ENCODE measurements around the gene TEKTIP1.
A peak's percentile ranks its signal among the peaks of the same experiment; 100 is the strongest.

Gene TEKTIP1

GRCh38 chr19:3499738-3500428, 39.1 kb upstream of the TEKTIP1 start:
- H3K9me3 ChIP-seq (ENCODE audit: control insufficient read depth in 2 of 2, low read length in 2 of 2) = no peaks in the 10 kb centered on the region
- H3K4me1 ChIP-seq (ENCODE audit: control insufficient read depth in 2 of 2, insufficient read depth in 2 of 2, low read length in 2 of 2) = peaks cover 5 to 13% of the 10 kb centered on the region in 2 donors
- peak overlapping the region; percentile 91 to 97 for H3K4me3 ChIP-seq (ENCODE audit: low read length in 2 of 2)
- peak overlapping the region; percentile 74 to 87 for H3K9ac ChIP-seq (ENCODE audit: low read depth in 1 of 2, low read length in 2 of 2)
- peak overlapping the region; percentile 90 to 91 for H3K27ac ChIP-seq (ENCODE audit: low read depth in 2 of 2, low read length in 2 of 2)
- no peaks in the 10 kb centered on the region for H3K27me3 ChIP-seq (ENCODE audit: control insufficient read depth in 2 of 2, insufficient read depth in 2 of 2, low read length in 2 of 2)
- peaks cover 2 to 11% of the 10 kb centered on the region in 2 donors for H3K36me3 ChIP-seq (ENCODE audit: control insufficient read depth in 2 of 2, insufficient read depth in 2 of 2, low read length in 2 of 2)

DNA sequence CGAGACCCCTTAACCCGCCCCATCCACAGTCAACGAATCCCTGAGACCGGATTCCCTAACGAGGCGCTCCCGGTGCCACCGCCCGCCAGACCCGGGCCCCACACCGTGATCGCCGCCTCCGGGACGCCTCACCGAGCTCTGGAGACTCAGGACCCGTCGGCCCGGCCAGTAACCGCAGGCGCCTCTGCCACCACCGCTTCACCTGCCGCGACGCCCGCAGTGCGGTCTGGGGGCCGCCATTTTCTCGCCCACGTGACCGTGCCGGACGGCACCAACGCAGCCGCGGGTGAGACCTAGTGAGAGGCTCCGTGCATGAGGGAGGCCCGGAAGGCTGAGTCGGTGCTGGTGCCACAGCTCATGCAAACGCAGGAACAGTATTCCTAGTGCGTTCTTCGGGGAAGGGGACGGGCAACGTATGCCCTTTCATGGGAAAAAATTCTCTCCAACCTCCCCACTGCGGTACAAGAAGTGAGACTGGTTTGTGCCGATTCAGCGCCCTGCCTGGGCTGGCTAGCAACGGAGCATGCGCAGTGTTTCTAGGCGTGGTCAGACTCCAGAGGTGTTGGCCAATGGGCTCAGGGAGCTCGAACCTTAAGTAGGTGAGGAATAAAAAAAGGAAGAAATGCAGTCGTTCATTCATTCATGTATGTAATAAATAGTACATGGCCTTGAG, 38.4 kb upstream of the TEKTIP1 start, which contains the start of gene DOHH:
DOHH (minus strand) TSS at position 246 of the 673 bp plus-strand sequence. CDS start 3,860 bp downstream, outside the sequence.
- H3K36me3 ChIP-seq (ENCODE audit: control insufficient read depth in 2 of 2, insufficient read depth in 2 of 2, low read length in 2 of 2) = peaks cover 2 to 8% of the 10 kb centered on the region in 2 donors
- peaks cover 5 to 16% of the 10 kb centered on the region in 2 donors for H3K4me1 ChIP-seq (ENCODE audit: control insufficient read depth in 2 of 2, insufficient read depth in 2 of 2, low read length in 2 of 2)
- peak within 1 kb of the TSS; percentile 90 to 91 for H3K27ac ChIP-seq (ENCODE audit: low read depth in 2 of 2, low read length in 2 of 2)
- peak within 1 kb of the TSS; percentile 91 to 97 for H3K4me3 ChIP-seq (ENCODE audit: low read length in 2 of 2)
- no peaks in the 10 kb centered on the region for H3K27me3 ChIP-seq (ENCODE audit: control insufficient read depth in 2 of 2, insufficient read depth in 2 of 2, low read length in 2 of 2)
- no peaks in the 10 kb centered on the region for H3K9me3 ChIP-seq (ENCODE audit: control insufficient read depth in 2 of 2, low read length in 2 of 2)
- peak within 1 kb of the TSS; percentile 74 to 87 for H3K9ac ChIP-seq (ENCODE audit: low read depth in 1 of 2, low read length in 2 of 2)

DNA sequence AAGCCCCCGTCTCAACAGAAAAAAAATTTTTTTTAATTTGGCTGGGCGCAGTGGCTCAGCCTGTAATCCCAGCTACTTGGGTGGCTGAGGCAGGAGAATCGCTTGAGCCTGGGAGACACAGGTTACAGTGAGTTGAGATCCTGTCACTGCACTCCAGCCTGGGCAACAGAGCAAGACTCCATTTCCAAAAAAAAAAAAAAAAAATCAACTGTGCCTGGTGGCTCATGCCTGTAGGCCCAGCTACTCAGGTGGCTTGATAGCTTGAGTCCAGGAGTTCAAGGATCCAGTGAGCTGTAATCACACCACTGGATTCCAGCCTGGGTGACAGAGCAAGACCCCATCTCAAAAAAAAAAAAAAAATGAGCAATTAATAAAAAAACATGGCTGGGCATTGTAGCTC, 37.2 kb upstream of the TEKTIP1 start:
- H3K27ac ChIP-seq (ENCODE audit: low read depth in 2 of 2, low read length in 2 of 2) = no peak overlapping the region
- H3K36me3 ChIP-seq (ENCODE audit: control insufficient read depth in 2 of 2, insufficient read depth in 2 of 2, low read length in 2 of 2) = peaks cover 0 to 2% of the 10 kb centered on the region in 2 donors
- H3K4me3 ChIP-seq (ENCODE audit: low read length in 2 of 2) = no peak overlapping the region
- H3K9me3 ChIP-seq (ENCODE audit: control insufficient read depth in 2 of 2, low read length in 2 of 2) = no peaks in the 10 kb centered on the region
- H3K27me3 ChIP-seq (ENCODE audit: control insufficient read depth in 2 of 2, insufficient read depth in 2 of 2, low read length in 2 of 2) = no peaks in the 10 kb centered on the region
- H3K4me1 ChIP-seq (ENCODE audit: control insufficient read depth in 2 of 2, insufficient read depth in 2 of 2, low read length in 2 of 2) = peaks cover 5 to 19% of the 10 kb centered on the region in 2 donors
- no peak overlapping the region for H3K9ac ChIP-seq (ENCODE audit: low read depth in 1 of 2, low read length in 2 of 2)

- Histone ChIP-seq H3K4me3 (ENCODE audit: low read length in 2 of 2) (no peak overlapping the region), H3K4me1 (ENCODE audit: control insufficient read depth in 2 of 2, insufficient read depth in 2 of 2, low read length in 2 of 2) (peaks cover 12 to 24% of the 10 kb centered on the region in 2 donors), H3K9me3 (ENCODE audit: control insufficient read depth in 2 of 2, low read length in 2 of 2) (no peaks in the 10 kb centered on the region), H3K36me3 (ENCODE audit: control insufficient read depth in 2 of 2, insufficient read depth in 2 of 2, low read length in 2 of 2) (no peaks in the 10 kb centered on the region), H3K27ac (ENCODE audit: low read depth in 2 of 2, low read length in 2 of 2) (no peak overlapping the region), H3K27me3 (ENCODE audit: control insufficient read depth in 2 of 2, insufficient read depth in 2 of 2, low read length in 2 of 2) (no peaks in the 10 kb centered on the region), H3K9ac (ENCODE audit: low read depth in 1 of 2, low read length in 2 of 2) (no peak overlapping the region)
These were observed 35.9 kb upstream of the TEKTIP1 start for GRCh38 chr19:3503036-3503572.

DNA sequence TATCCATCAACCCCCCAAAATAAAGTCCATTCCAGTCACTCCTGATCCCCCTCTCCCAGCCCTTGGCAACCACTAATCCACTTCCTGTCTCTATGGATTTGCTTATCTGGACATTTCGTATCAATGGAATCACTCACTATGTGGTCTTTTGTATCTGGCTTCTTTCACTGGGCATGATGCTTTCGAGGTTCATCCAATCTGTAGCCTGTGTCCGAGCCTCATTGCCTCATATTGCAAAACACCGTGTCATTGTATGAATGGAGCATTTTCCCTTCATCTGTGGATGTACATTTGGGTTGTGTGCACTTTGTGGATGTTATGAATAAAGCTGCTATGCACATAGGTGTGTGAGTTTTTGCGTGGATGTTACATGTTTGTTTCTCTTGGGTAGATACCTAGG, 34.2 kb upstream of the TEKTIP1 start:
- H3K4me3 ChIP-seq (ENCODE audit: low read length in 2 of 2) = no peak overlapping the region
- no peak overlapping the region for H3K27ac ChIP-seq (ENCODE audit: low read depth in 2 of 2, low read length in 2 of 2)
- H3K9ac ChIP-seq (ENCODE audit: low read depth in 1 of 2, low read length in 2 of 2) = no peak overlapping the region

DNA sequence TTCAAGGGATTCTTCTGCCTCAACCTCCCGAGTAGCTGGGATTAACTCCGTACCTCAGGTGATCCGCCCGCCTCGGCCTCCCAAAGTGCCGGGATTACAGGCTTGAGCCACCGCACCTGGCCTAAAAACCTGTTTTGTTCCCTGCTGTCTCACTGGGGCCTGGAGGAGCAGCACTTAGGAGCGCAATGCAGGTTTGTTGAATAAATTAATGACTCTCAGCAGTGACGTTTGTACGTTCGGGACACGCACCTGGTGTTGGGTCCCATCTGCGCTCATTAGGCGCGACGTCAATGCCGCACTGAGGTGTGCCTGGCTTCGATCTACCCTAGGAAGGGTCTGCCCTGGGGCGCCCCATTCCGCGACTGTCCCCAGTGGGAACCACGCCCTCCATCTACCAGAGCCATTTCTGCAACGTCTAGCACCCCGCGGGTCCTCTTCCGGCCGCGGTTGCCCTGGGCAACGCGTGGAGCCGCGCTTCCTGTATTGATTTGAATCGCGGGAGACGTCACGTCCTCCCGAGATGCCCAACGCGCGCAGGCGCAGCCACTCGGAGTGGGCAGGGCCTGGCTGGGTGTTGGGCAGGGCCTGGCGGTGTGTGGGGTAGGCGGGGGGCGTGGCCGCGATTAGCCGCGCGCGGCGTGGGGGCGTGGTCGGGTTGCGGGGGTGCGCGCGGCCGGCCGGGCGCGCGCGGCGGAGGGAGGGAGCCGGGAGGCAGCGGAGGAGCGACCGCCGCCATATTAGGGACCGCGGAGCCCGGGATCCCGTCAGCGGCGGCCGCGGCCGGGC, 33.2 kb upstream of the TEKTIP1 start, which contains the start of gene FZR1:
FZR1 (plus strand) TSS at position 714 of the 786 bp plus-strand sequence. CDS start 16,679 bp downstream, outside the sequence.
- peak within 1 kb of the TSS; percentile 87 to 92 for H3K27ac ChIP-seq (ENCODE audit: low read depth in 2 of 2, low read length in 2 of 2)
- peak within 1 kb of the TSS; percentile 88 to 89 for H3K9ac ChIP-seq (ENCODE audit: low read depth in 1 of 2, low read length in 2 of 2)
- H3K9me3 ChIP-seq (ENCODE audit: control insufficient read depth in 2 of 2, low read length in 2 of 2) = no peaks in the 10 kb centered on the region
- no peaks in the 10 kb centered on the region for H3K27me3 ChIP-seq (ENCODE audit: control insufficient read depth in 2 of 2, insufficient read depth in 2 of 2, low read length in 2 of 2)
- peak within 1 kb of the TSS; percentile 88 to 96 for H3K4me3 ChIP-seq (ENCODE audit: low read length in 2 of 2)
- peaks cover 0 to 7% of the 10 kb centered on the region in 2 donors for H3K36me3 ChIP-seq (ENCODE audit: control insufficient read depth in 2 of 2, insufficient read depth in 2 of 2, low read length in 2 of 2)
- peaks cover 7 to 14% of the 10 kb centered on the region in 2 donors for H3K4me1 ChIP-seq (ENCODE audit: control insufficient read depth in 2 of 2, insufficient read depth in 2 of 2, low read length in 2 of 2)

More for the DNA sequence above, 34.2 kb upstream of the TEKTIP1 start:
- H3K27me3 ChIP-seq (ENCODE audit: control insufficient read depth in 2 of 2, insufficient read depth in 2 of 2, low read length in 2 of 2) = no peaks in the 10 kb centered on the region
- peaks cover 0 to 7% of the 10 kb centered on the region in 2 donors for H3K36me3 ChIP-seq (ENCODE audit: control insufficient read depth in 2 of 2, insufficient read depth in 2 of 2, low read length in 2 of 2)
- no peaks in the 10 kb centered on the region for H3K9me3 ChIP-seq (ENCODE audit: control insufficient read depth in 2 of 2, low read length in 2 of 2)
- peaks cover 11 to 18% of the 10 kb centered on the region in 2 donors for H3K4me1 ChIP-seq (ENCODE audit: control insufficient read depth in 2 of 2, insufficient read depth in 2 of 2, low read length in 2 of 2)

DNA sequence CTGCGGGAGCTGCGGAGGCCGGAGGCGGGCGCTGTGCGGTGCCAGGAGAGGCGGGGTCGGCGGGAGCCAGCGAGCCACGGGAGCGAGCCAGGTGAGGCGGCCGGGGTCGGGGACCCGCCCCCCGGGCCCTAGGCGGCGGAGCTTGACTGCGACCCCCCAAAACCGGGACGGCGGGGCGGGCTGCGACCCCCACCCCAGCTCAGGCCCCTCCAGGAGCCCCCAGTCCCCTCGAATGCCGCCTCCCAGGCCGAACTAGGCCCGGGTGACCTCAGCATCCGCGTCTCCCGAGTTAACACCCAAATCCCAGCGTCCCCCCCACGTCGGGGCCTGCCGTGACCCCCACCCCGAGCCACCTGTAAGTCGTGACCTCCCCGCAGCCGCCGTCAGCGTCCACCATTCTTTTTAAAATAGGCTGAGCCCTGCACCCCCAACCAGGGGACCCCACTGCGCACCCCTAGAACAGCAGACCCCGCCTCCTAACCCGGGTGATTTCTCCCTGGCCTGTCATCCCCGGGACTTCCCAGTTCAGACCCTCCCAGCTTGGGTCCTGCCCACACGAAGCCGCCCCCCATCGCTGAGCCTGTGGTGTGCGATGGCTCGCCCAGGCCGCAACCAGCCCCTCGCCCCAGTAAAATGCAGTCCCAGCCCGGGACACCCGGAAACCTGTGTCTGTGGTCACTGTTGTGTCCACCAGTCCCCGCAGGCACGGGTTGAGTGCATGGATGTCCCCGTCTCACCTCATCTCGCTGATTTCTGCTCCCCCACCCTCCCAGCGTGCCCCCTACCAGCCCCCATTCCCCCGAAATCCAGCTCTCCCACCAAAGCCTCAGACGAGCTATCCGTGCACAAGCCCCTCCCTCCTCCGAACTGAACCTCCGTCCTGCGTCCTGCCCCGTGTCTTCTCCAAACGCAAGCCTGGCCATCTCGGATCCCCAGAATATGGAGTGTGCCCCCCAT, 32.3 kb upstream of the TEKTIP1 start:
- peak overlapping the region; percentile 74 for H3K27ac ChIP-seq (ENCODE audit: low read depth in 2 of 2, low read length in 2 of 2)
- H3K36me3 ChIP-seq (ENCODE audit: control insufficient read depth in 2 of 2, insufficient read depth in 2 of 2, low read length in 2 of 2) = peaks cover 0 to 9% of the 10 kb centered on the region in 2 donors
- H3K9ac ChIP-seq (ENCODE audit: low read depth in 1 of 2, low read length in 2 of 2) = peak overlapping the region; percentile 81 to 88
- H3K9me3 ChIP-seq (ENCODE audit: control insufficient read depth in 2 of 2, low read length in 2 of 2) = no peaks in the 10 kb centered on the region
- no peaks in the 10 kb centered on the region for H3K27me3 ChIP-seq (ENCODE audit: control insufficient read depth in 2 of 2, insufficient read depth in 2 of 2, low read length in 2 of 2)
- peak overlapping the region; percentile 81 to 83 for H3K4me3 ChIP-seq (ENCODE audit: low read length in 2 of 2)
- H3K4me1 ChIP-seq (ENCODE audit: control insufficient read depth in 2 of 2, insufficient read depth in 2 of 2, low read length in 2 of 2) = peaks cover 7 to 11% of the 10 kb centered on the region in 2 donors

- peaks cover 7 to 11% of the 10 kb centered on the region in 2 donors for H3K4me1 ChIP-seq (ENCODE audit: control insufficient read depth in 2 of 2, insufficient read depth in 2 of 2, low read length in 2 of 2)
- peaks cover 0 to 9% of the 10 kb centered on the region in 2 donors for H3K36me3 ChIP-seq (ENCODE audit: control insufficient read depth in 2 of 2, insufficient read depth in 2 of 2, low read length in 2 of 2)
- H3K4me3 ChIP-seq (ENCODE audit: low read length in 2 of 2) = peak overlapping the region; percentile 81 to 83
- no peaks in the 10 kb centered on the region for H3K9me3 ChIP-seq (ENCODE audit: control insufficient read depth in 2 of 2, low read length in 2 of 2)
- H3K9ac ChIP-seq (ENCODE audit: low read depth in 1 of 2, low read length in 2 of 2) = peak overlapping the region; percentile 47 to 88
- H3K27me3 ChIP-seq (ENCODE audit: control insufficient read depth in 2 of 2, insufficient read depth in 2 of 2, low read length in 2 of 2) = no peaks in the 10 kb centered on the region
- H3K27ac ChIP-seq (ENCODE audit: low read depth in 2 of 2, low read length in 2 of 2) = no peak overlapping the region
These were observed 31.4 kb upstream of the TEKTIP1 start for GRCh38 chr19:3507371-3508120.
